H7 (cell line): ENCODE measurements around the gene GPC3. TPM values are rescaled to one million over a fixed set of nuclear protein-coding genes. Genes with fewer than 3 reads are reported as not detected.
"Not testable (repeated sequence)": the region's sequence is repeated elsewhere in the genome, so short reads cannot be mapped to it uniquely, and the experiment has no call there.

ENCODE experiments used
- DNase-seq: peaks from one replicate; pipeline ENCODE4 v3.0.0; 2012
- H3K27me3 ChIP-seq: 2 replicates; pipeline ENCODE4 v1.6.0; 2011; ENCODE audit warnings: mild to moderate bottlenecking, low read length; ENCODE audit not compliant: control insufficient read depth, insufficient read depth
- H3K36me3 ChIP-seq: replicated peaks from 2 replicates; pipeline ENCODE4 v1.5.1; 2011; ENCODE audit warnings: low read length; ENCODE audit not compliant: control insufficient read depth, insufficient read depth
- H3K4me3 ChIP-seq: 2 replicates; pipeline ENCODE4 v1.5.1; 2011; ENCODE audit warnings: low read depth, mild to moderate bottlenecking, control low read depth, low read length, moderate library complexity; ENCODE audit not compliant: insufficient read depth
- total RNA-seq: library from RNA; depleted of rRNA; stranded (reverse); fragments of >200 nt; shearing (Covaris generic); gene quantifications from 2 replicates; pipeline ENCODE4 v1.2.3, GENCODE V29; 2014

The GPC3 gene
- total RNA-seq, 1 experiment from 2014 or later, result 81.0 TPM

GRCh38 chrX:133916984-133917722, 68.2 kb downstream of the GPC3 start:
- no peak for DNase-seq
- Histone ChIP-seq H3K27me3 (no peaks in the 10 kb centered on the region), H3K4me3 (no peak overlapping the region), H3K36me3 (no peaks in the 10 kb centered on the region)

GRCh38 chrX:133913658-133914388, 71.6 kb downstream of the GPC3 start:
- DNase-seq, result no peak
- Histone ChIP-seq H3K36me3 (no peaks in the 10 kb centered on the region), H3K27me3 (no peaks in the 10 kb centered on the region), H3K4me3 (no peak overlapping the region)

GRCh38 chrX:133913009-133913408, 72.4 kb downstream of the GPC3 start:
- DNase-seq, result no peak
- no peak overlapping the region for H3K4me3 ChIP-seq
- H3K27me3 ChIP-seq, result no peaks in the 10 kb centered on the region
- H3K36me3 ChIP-seq, result no peaks in the 10 kb centered on the region

- no peak for DNase-seq
- H3K27me3 ChIP-seq, result no peaks in the 10 kb centered on the region
- H3K36me3 ChIP-seq, result no peaks in the 10 kb centered on the region
- H3K4me3 ChIP-seq, result no peak overlapping the region
Measured at GRCh38 chrX:133911825-133912495, 73.4 kb downstream of the GPC3 start.

- no peaks in the 10 kb centered on the region for H3K27me3 ChIP-seq
- H3K4me3 ChIP-seq, result no peak overlapping the region
- no peak for DNase-seq
- H3K36me3 ChIP-seq, result no peaks in the 10 kb centered on the region
Measured at GRCh38 chrX:133910539-133910938, 74.9 kb downstream of the GPC3 start.

- no peaks in the 10 kb centered on the region for H3K27me3 ChIP-seq
- no peaks in the 10 kb centered on the region for H3K36me3 ChIP-seq
- no peak for DNase-seq
- no peak overlapping the region for H3K4me3 ChIP-seq
Measured at GRCh38 chrX:133909888-133910287, 75.5 kb downstream of the GPC3 start.

- Histone ChIP-seq H3K4me3 (no peak overlapping the region), H3K27me3 (no peaks in the 10 kb centered on the region), H3K36me3 (no peaks in the 10 kb centered on the region)
- no peak for DNase-seq
Measured at GRCh38 chrX:133908223-133908955, 77.0 kb downstream of the GPC3 start.

GRCh38 chrX:133907606-133908005, 77.8 kb downstream of the GPC3 start:
- Histone ChIP-seq H3K4me3 (no peak overlapping the region), H3K36me3 (no peaks in the 10 kb centered on the region), H3K27me3 (no peaks in the 10 kb centered on the region)
- DNase-seq, result no peak

GRCh38 chrX:133905305-133905704, 80.1 kb downstream of the GPC3 start:
- Histone ChIP-seq H3K4me3 (no peak overlapping the region), H3K36me3 (no peaks in the 10 kb centered on the region), H3K27me3 (no peaks in the 10 kb centered on the region)
- DNase-seq, result no peak

- Histone ChIP-seq H3K27me3 (no peaks in the 10 kb centered on the region), H3K36me3 (no peaks in the 10 kb centered on the region), H3K4me3 (no peak overlapping the region)
- no peak for DNase-seq
Measured at GRCh38 chrX:133897593-133898163, 87.7 kb downstream of the GPC3 start.

GRCh38 chrX:133892337-133892736, 93.1 kb downstream of the GPC3 start:
- no peaks in the 10 kb centered on the region for H3K27me3 ChIP-seq
- H3K36me3 ChIP-seq, result no peaks in the 10 kb centered on the region
- no peak overlapping the region for H3K4me3 ChIP-seq
- DNase-seq, result no peak

- no peak overlapping the region for H3K4me3 ChIP-seq
- no peak for DNase-seq
- H3K36me3 ChIP-seq, result no peaks in the 10 kb centered on the region
- H3K27me3 ChIP-seq, result no peaks in the 10 kb centered on the region
Measured at GRCh38 chrX:133888984-133889383, 96.4 kb downstream of the GPC3 start.

GRCh38 chrX:133888084-133888483, 97.3 kb downstream of the GPC3 start:
- not testable (repeated sequence) for H3K4me3 ChIP-seq, H3K36me3 ChIP-seq, DNase-seq, H3K27me3 ChIP-seq
